ENCODE measurements around the gene LIN7B.
A peak's percentile ranks its signal among the peaks of the same experiment; 100 is the strongest.

LIN7B gene

GRCh38 chr19:49094505-49095482 is 19.4 kb upstream of the LIN7B start:
- DNase-seq (ENCODE audit: low read depth in 2 of 2), result no peak

DNA sequence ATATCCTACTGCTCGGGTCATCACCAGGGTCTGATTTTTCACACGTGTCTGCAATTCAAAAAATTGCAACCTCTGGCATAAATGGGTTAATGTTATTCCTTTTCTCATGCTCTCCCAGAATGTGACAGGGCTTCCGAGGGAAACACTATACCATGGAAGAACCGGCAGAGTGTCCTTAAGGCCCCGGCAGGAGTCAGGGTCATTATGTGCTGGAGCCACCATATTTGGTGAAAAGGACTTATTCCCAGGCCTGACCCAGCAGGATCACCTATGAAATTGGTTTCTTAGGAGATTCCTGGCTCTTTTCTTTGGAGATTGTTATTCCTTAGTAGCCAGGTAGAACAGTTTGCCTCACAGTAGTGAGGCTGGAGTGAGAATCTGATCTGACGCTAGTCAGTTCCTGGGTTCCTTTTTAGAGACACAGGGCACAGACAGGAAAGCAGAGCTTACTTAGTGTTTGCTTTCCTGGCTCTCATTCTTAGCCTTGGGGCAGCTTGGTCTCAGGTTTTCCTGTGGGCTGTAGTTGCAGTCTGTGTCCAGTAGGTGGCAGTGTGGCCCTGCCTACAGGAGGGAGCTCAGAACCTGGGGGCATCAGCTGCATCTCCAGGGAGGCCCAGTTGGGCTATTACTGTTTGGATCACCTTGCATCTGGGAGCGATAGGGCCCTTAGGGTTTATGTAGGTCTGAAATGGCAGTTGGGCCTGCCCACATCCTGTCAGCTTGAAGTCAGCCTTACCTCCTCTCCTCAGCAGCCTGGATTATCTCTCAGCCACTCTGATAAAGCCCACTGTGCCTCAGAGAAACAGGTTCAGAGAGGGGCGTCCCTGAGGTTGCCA is 16.5 kb upstream of the LIN7B start:
- DNase-seq (ENCODE audit: low read depth in 2 of 2), result peak; percentile 52 to 62

- no peak for DNase-seq (ENCODE audit: low read depth in 2 of 2)
These were observed 15.4 kb upstream of the LIN7B start for GRCh38 chr19:49098795-49099194.

GRCh38 chr19:49101160-49101559 is 13.0 kb upstream of the LIN7B start:
- no peak for DNase-seq (ENCODE audit: low read depth in 2 of 2)

- DNase-seq (ENCODE audit: low read depth in 2 of 2), result no peak
These were observed 11.9 kb upstream of the LIN7B start for GRCh38 chr19:49102303-49102702.

DNA sequence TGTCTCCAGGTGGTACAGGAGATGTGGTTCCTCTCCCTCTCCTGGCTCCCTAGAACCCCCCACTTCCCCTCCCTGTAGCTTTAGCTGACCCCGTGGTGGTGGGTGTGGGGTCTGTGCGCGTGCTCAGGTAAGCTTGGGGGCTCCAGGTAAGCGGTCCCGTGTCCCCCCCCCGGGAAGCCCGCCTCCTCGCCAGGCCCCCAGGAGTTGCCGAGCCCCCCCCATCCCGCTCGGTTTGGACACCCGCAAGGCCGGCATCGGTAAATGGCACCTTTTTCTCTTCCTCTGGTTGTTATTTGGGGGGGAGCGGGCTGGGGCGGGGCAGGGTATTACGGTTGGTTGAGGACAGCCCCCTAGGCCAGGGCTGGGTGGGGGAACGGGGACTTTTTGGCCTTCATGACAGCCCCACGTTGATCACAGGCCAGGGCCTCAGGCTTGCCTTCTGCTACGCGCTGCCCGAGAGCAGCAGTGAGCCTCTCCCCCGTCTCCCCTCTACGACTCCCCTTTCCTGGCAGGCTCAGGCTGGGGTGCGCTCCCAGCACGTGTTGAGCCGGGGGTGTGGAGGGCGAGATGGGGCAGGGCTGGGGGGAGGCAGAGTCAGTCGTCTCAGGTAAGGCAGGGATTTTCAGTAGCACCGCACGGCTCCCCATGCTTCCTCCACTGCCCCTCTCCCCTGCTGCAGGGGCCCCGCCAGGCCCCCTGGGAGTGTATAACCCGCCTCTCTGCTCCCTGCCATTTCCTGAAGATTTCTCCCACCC is 10.7 kb upstream of the LIN7B start:
- no peak for DNase-seq (ENCODE audit: low read depth in 2 of 2)

GRCh38 chr19:49104229-49104864 is 9.8 kb upstream of the LIN7B start:
- no peak for DNase-seq (ENCODE audit: low read depth in 2 of 2)

- DNase-seq (ENCODE audit: low read depth in 2 of 2), result peak; percentile 54 to 60
These were observed 7.5 kb upstream of the LIN7B start for GRCh38 chr19:49106648-49107135.

DNA sequence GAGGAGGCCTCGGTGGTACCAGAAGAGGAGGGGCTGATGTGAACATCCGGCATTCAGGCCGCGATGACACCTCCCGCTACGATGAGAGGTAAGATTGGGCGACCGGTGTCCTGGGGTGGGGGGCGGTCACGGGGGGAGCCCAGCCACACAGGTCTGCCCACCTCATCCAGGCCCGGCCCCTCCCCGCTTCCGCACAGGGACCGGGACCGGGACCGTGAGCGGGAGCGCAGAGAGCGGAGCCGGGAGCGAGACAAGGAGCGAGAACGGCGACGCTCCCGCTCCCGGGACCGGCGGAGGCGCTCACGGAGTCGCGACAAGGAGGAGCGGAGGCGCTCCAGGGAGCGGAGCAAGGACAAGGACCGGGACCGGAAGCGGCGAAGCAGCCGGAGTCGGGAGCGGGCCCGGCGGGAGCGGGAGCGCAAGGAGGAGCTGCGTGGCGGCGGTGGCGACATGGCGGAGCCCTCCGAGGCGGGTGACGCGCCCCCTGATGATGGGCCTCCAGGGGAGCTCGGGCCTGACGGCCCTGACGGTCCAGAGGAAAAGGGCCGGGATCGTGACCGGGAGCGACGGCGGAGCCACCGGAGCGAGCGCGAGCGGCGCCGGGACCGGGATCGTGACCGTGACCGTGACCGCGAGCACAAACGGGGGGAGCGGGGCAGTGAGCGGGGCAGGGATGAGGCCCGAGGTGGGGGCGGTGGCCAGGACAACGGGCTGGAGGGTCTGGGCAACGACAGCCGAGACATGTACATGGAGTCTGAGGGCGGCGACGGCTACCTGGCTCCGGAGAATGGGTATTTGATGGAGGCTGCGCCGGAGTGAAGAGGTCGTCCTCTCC is 6.3 kb upstream of the LIN7B start:
- no peak for DNase-seq (ENCODE audit: low read depth in 2 of 2)

GRCh38 chr19:49109051-49109450 is 5.1 kb upstream of the LIN7B start:
- DNase-seq (ENCODE audit: low read depth in 2 of 2), result no peak

GRCh38 chr19:49109569-49110233 is 4.5 kb upstream of the LIN7B start:
- DNase-seq (ENCODE audit: low read depth in 2 of 2), result no peak

DNA sequence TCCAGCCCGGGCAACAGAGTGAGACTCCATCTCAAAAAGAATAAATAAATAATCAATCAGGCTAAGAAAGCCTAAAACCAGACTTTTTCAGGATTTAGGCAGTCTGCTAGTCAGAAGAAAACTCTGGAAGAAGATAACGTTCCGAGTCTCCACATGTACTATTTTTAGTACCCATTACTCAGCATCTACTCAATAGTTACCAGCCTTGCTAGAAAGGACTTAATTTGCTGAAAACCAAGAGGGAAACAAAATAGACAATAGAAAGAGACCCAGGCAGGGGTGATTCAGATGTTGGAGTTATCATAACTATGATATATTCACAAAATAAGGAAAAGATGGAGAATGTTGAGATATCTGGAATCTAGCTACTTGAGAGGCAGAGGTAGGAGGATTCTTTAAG is 3.6 kb upstream of the LIN7B start:
- DNase-seq (ENCODE audit: low read depth in 2 of 2), result no peak

- DNase-seq (ENCODE audit: low read depth in 2 of 2), result no peak
These were observed 2.8 kb upstream of the LIN7B start for GRCh38 chr19:49111218-49111998.

DNA sequence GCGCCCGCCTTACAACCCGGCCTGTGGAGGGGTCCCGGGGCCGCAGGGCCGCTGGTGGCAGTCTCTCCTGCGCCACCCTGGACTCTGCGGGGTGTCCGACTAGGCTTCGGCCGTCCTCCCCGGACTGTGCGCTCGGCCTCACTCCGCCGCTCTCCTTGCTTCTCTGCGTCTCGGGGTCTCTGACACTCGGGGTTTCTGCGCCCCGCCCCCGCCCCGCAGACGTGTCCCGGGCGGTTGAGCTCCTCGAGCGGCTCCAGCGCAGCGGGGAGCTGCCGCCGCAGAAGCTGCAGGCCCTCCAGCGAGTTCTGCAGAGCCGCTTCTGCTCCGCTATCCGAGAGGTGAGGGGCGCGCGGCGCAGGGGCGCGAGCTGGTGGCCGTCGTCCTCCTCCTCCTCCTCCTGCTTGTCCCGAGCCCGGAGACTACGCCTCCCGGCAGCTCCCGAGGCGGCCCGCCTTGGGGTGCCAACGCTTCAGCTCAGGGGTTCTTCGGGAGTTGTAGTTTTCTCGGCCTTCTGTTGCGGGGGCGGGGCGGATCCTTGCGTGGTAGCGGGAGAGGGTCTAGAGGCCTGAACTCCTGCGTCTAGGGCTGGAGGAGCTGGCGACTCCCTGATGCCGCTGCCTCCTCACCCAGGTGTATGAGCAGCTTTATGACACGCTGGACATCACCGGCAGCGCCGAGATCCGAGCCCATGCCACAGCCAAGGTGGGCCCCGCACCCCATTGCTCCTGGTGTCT is 627 bp downstream of the LIN7B start:
- peak; percentile 34 to 44 for DNase-seq (ENCODE audit: low read depth in 2 of 2)

GRCh38 chr19:49116544-49116943 is 2.4 kb downstream of the LIN7B start:
- DNase-seq (ENCODE audit: low read depth in 2 of 2), result no peak

- DNase-seq (ENCODE audit: low read depth in 2 of 2), result no peak
These were observed 3.8 kb downstream of the LIN7B start for GRCh38 chr19:49117677-49118564.

All from stimulated activated CD4-positive, alpha-beta T cell treated with anti-CD3 and anti-CD28 coated beads, Interleukin-1b, Interleukin-23, amount 100 ng/mL, for 4 hours (primary cell).